ENCODE results near the gene TMEM92. TPM values are rescaled to one million over a fixed set of nuclear protein-coding genes. Genes with fewer than 3 reads are reported as not detected.

TMEM92 gene
- total RNA-seq, 1 experiment from 2014 or later: 14.8 TPM

- H3K27me3 Mint-ChIP-seq (ENCODE audit: insufficient read depth, unreplicated experiment): no peaks in the 10 kb centered on the region
- BruUV-seq (replicated peaks): no TSS peak
- H3K36me3 Mint-ChIP-seq (ENCODE audit: insufficient read depth, unreplicated experiment): no peaks in the 10 kb centered on the region
- no peaks in the 10 kb centered on the region for H3K36me3 ChIP-seq (ENCODE audit: control insufficient read depth, insufficient read depth, low read length)
- H3K4me3 ChIP-seq (ENCODE audit: low read depth, low read length): no peak overlapping the region
- peaks cover 9% of the 10 kb centered on the region for H3K4me1 Mint-ChIP-seq (ENCODE audit: low read depth, unreplicated experiment)
- no peak overlapping the region for H3K27ac Mint-ChIP-seq (ENCODE audit: unreplicated experiment)
- no peaks in the 10 kb centered on the region for H3K9me3 ChIP-seq
- peak in 1 of 2 experiments; percentile 47 for DNase-seq
- no peaks in the 10 kb centered on the region for H3K27me3 ChIP-seq (replicated peaks; ENCODE audit: control insufficient read depth, insufficient read depth, low read length)
- intact Hi-C loops (cut with micrococcal nuclease; ENCODE audit: unreplicated experiment): no loop called here
- POLR2A ChIA-PET: no interaction called here
- peaks cover 9% of the 10 kb centered on the region for H3K4me1 ChIP-seq
- CTCF ChIA-PET: interaction anchor here (1.6 to 2.1 kb wide), 2 partner anchors 10 to 64 kb away, joined by 5 to 10 read pairs; partner anchors contain the start of gene TMEM92
- no peaks in the 10 kb centered on the region for H3K9me3 Mint-ChIP-seq (ENCODE audit: unreplicated experiment)
- H3K4me3 Mint-ChIP-seq (ENCODE audit: unreplicated experiment): no peak overlapping the region
- no peak for TF ChIP-seq CTCF (IDR thresholded peaks at IDR 0.05; ENCODE audit: insufficient read depth in 1 of 2, low read depth in 1 of 2, low read length in 1 of 2, severe bottlenecking in 1 of 2, unreplicated experiment in 1 of 2)
Measured at GRCh38 chr17:50264263-50265113, 9.8 kb upstream of the TMEM92 start.

- Histone ChIP-seq H3K4me1 (peaks cover 9% of the 10 kb centered on the region), H3K9me3 (no peaks in the 10 kb centered on the region), H3K36me3 (ENCODE audit: control insufficient read depth, insufficient read depth, low read length) (no peaks in the 10 kb centered on the region), H3K27me3 (replicated peaks; ENCODE audit: control insufficient read depth, insufficient read depth, low read length) (no peaks in the 10 kb centered on the region), H3K4me3 (ENCODE audit: low read depth, low read length) (no peak overlapping the region)
- intact Hi-C loops (cut with micrococcal nuclease; ENCODE audit: unreplicated experiment): no loop called here
- peaks cover 9% of the 10 kb centered on the region for H3K4me1 Mint-ChIP-seq (ENCODE audit: low read depth, unreplicated experiment)
- no peak overlapping the region for H3K27ac Mint-ChIP-seq (ENCODE audit: unreplicated experiment)
- no peaks in the 10 kb centered on the region for H3K9me3 Mint-ChIP-seq (ENCODE audit: unreplicated experiment)
- no peak overlapping the region for H3K4me3 Mint-ChIP-seq (ENCODE audit: unreplicated experiment)
- no peak for TF ChIP-seq CTCF (IDR thresholded peaks at IDR 0.05; ENCODE audit: insufficient read depth in 1 of 2, low read depth in 1 of 2, low read length in 1 of 2, severe bottlenecking in 1 of 2, unreplicated experiment in 1 of 2)
- POLR2A ChIA-PET: no interaction called here
- no peak for DNase-seq
- CTCF ChIA-PET: interaction anchor here (1.6 to 2.1 kb wide), 2 partner anchors 9 to 65 kb away, joined by 5 to 10 read pairs; partner anchors contain the start of gene TMEM92
- no peaks in the 10 kb centered on the region for H3K36me3 Mint-ChIP-seq (ENCODE audit: insufficient read depth, unreplicated experiment)
- BruUV-seq (replicated peaks): no TSS peak
- H3K27me3 Mint-ChIP-seq (ENCODE audit: insufficient read depth, unreplicated experiment): no peaks in the 10 kb centered on the region
Measured at GRCh38 chr17:50265212-50265611, 9.1 kb upstream of the TMEM92 start.

GRCh38 chr17:50265690-50266315 is 8.5 kb upstream of the TMEM92 start:
- no peaks in the 10 kb centered on the region for H3K9me3 Mint-ChIP-seq (ENCODE audit: unreplicated experiment)
- DNase-seq: peak in 1 of 2 experiments; percentile 35
- no TSS peak for BruUV-seq (replicated peaks)
- no peaks in the 10 kb centered on the region for H3K36me3 Mint-ChIP-seq (ENCODE audit: insufficient read depth, unreplicated experiment)
- ChIA-PET CTCF (interaction anchor here (1.6 to 2.1 kb wide), 2 partner anchors 8 to 65 kb away, joined by 5 to 10 read pairs; partner anchors contain the start of gene TMEM92), POLR2A (interaction anchor here (0.6 kb wide), 1 partner anchor 9 kb away, joined by 3 read pairs; no protein-coding TSS in a partner anchor)
- H3K4me1 Mint-ChIP-seq (ENCODE audit: low read depth, unreplicated experiment): peaks cover 9% of the 10 kb centered on the region
- H3K27me3 ChIP-seq (replicated peaks; ENCODE audit: control insufficient read depth, insufficient read depth, low read length): no peaks in the 10 kb centered on the region
- H3K27me3 Mint-ChIP-seq (ENCODE audit: insufficient read depth, unreplicated experiment): no peaks in the 10 kb centered on the region
- H3K9me3 ChIP-seq: no peaks in the 10 kb centered on the region
- no peak overlapping the region for H3K4me3 ChIP-seq (ENCODE audit: low read depth, low read length)
- no peak for TF ChIP-seq CTCF (IDR thresholded peaks at IDR 0.05; ENCODE audit: insufficient read depth in 1 of 2, low read depth in 1 of 2, low read length in 1 of 2, severe bottlenecking in 1 of 2, unreplicated experiment in 1 of 2)
- intact Hi-C loops (cut with micrococcal nuclease; ENCODE audit: unreplicated experiment): no loop called here
- no peak overlapping the region for H3K27ac Mint-ChIP-seq (ENCODE audit: unreplicated experiment)
- no peaks in the 10 kb centered on the region for H3K36me3 ChIP-seq (ENCODE audit: control insufficient read depth, insufficient read depth, low read length)
- peaks cover 9% of the 10 kb centered on the region for H3K4me1 ChIP-seq
- no peak overlapping the region for H3K4me3 Mint-ChIP-seq (ENCODE audit: unreplicated experiment)

All from Caco-2 (cell line).